Endodermal cell (in vitro differentiated cells): Measurements from ENCODE around the gene RBFOX1. TPM values are rescaled to one million over a fixed set of nuclear protein-coding genes. Genes with fewer than 3 reads are reported as not detected.

ENCODE experiments used
- DNase-seq: peaks from one replicate; pipeline ENCODE4 v3.0.0-alpha.2; 2017
- H3K27ac ChIP-seq: 2 replicates; pipeline ENCODE4 v1.5.1; 2013; ENCODE audit warnings: mild to moderate bottlenecking, low read depth, low read length, moderate library complexity
- H3K27me3 ChIP-seq: 2 replicates; pipeline ENCODE4 v1.6.1; 2013; ENCODE audit warnings: mild to moderate bottlenecking, low read length, moderate library complexity; ENCODE audit not compliant: insufficient read depth, control insufficient read depth, poor library complexity, severe bottlenecking
- H3K36me3 ChIP-seq: 2 replicates; pipeline ENCODE4 v1.7.0; 2013; ENCODE audit warnings: mild to moderate bottlenecking, low read length, moderate library complexity; ENCODE audit not compliant: control insufficient read depth, insufficient read depth
- H3K4me1 ChIP-seq: one replicate; pipeline ENCODE4 v1.7.0; 2013; ENCODE audit warnings: low read length; ENCODE audit not compliant: control insufficient read depth, insufficient read depth
- H3K4me3 ChIP-seq: 2 replicates; pipeline ENCODE4 v1.5.1; 2013; ENCODE audit warnings: mild to moderate bottlenecking, low read length, moderate library complexity
- H3K9ac ChIP-seq: 2 replicates; pipeline ENCODE4 v1.6.1; 2013; ENCODE audit warnings: mild to moderate bottlenecking, low read length, moderate library complexity; ENCODE audit not compliant: poor library complexity, severe bottlenecking; ENCODE audit errors: extremely low read depth
- H3K9me3 ChIP-seq: 2 replicates; pipeline ENCODE4 v1.6.1; 2013; ENCODE audit warnings: mild to moderate bottlenecking, low read length, moderate library complexity; ENCODE audit not compliant: control insufficient read depth
- H3K27ac Mint-ChIP-seq: 2 replicates; pipeline ENCODE4 v1.8.0; 2020; ENCODE audit warnings: mixed read lengths
- H3K27me3 Mint-ChIP-seq: 2 replicates; pipeline ENCODE4 v1.8.0; 2021; ENCODE audit warnings: mild to moderate bottlenecking, mixed read lengths; ENCODE audit not compliant: insufficient read depth
- H3K36me3 Mint-ChIP-seq: 2 replicates; pipeline ENCODE4 v1.8.0; 2020; ENCODE audit warnings: low read depth, mixed read lengths
- H3K4me1 Mint-ChIP-seq: 2 replicates; pipeline ENCODE4 v1.8.0; 2020; ENCODE audit warnings: mixed read lengths
- H3K4me3 Mint-ChIP-seq: 2 replicates; pipeline ENCODE4 v1.8.0; 2020; ENCODE audit warnings: mild to moderate bottlenecking, moderate library complexity, mixed read lengths
- H3K9me3 Mint-ChIP-seq: 2 replicates; pipeline ENCODE4 v1.8.0; 2020; ENCODE audit warnings: mild to moderate bottlenecking, mixed read lengths
- WGBS, 2 experiments: methylation state at CpG; one replicate each; pipeline versions ENCODE4 v1.1.5 to v1.1.7; 2013; ENCODE audit warnings: missing lambda C conversion rate in 2 of 2, mixed read lengths in 1 of 2; ENCODE audit not compliant: insufficient coverage in 1 of 2, insufficient read length in 1 of 2; 5-methylcytosine and 5-hydroxymethylcytosine counted together
- total RNA-seq, 2 donors: library from RNA; stranded (reverse); fragmentation: NEBNext Ultra II Directional in 1 of 2; extraction: Animal tissue kit (Norgen Biotek cat#: 25700) in 1 of 2; gene quantifications; 2 replicates in 1 of 2; 3 replicates in 1 of 2; pipeline ENCODE4 v1.2.1, GENCODE V29; 2021
- TF ChIP-seq, protein P1 (sequence below): fragments of 200-600 bp; sonication (generic); conservative IDR thresholded peaks from 2 replicates; pipeline ENCODE4 v1.5.0; 2021; ENCODE audit warnings: antibody characterized with exemption, mild to moderate bottlenecking

The RBFOX1 gene
- total RNA-seq, 2 donors from 2014 or later, result 2.6 to 2.7 TPM

DNA sequence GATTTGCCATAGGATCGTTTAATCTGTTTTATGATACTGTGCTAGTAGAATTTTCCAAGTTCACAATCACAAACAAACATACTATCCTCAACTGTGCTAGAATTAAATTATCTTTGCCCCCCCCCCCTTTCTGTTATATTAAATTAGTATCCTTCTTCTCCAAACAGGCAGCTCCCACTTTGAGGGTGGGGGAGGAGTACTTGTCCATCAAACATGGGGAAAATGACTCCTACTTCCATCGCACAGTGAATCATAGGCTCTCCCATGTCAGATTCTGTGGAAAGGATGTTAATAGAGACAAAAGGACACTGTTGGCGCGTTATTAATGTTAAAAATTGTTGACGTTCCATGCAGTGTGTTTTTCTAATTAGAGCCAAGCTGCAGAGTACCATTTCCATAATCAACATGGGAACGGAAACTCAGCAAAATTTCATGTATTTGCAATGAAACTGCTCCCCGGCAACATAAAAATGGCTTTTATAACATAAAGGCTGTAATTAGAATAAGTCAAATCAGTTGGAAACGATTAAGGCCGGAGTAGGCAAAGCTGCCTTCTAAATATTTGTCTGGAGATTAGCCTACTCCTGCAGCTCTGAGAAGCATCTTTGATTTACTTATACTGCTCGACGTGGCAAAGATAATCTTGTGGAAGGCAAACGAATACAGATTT is 104.6 kb downstream of the RBFOX1 start:
- Mint-ChIP-seq H3K27ac (no peak overlapping the region), H3K36me3 (no peaks in the 10 kb centered on the region), H3K27me3 (no peaks in the 10 kb centered on the region), H3K4me1 (peaks cover 34% of the 10 kb centered on the region), H3K4me3 (no peak overlapping the region), H3K9me3 (no peaks in the 10 kb centered on the region)
- 89 to 90% methylated on average over 10 to 12 of the region's 12 CpGs for WGBS, 2 experiments
- no peaks in the 10 kb centered on the region for H3K9me3 ChIP-seq
- no peak overlapping the region for H3K9ac ChIP-seq
- TF ChIP-seq, protein P1, sequence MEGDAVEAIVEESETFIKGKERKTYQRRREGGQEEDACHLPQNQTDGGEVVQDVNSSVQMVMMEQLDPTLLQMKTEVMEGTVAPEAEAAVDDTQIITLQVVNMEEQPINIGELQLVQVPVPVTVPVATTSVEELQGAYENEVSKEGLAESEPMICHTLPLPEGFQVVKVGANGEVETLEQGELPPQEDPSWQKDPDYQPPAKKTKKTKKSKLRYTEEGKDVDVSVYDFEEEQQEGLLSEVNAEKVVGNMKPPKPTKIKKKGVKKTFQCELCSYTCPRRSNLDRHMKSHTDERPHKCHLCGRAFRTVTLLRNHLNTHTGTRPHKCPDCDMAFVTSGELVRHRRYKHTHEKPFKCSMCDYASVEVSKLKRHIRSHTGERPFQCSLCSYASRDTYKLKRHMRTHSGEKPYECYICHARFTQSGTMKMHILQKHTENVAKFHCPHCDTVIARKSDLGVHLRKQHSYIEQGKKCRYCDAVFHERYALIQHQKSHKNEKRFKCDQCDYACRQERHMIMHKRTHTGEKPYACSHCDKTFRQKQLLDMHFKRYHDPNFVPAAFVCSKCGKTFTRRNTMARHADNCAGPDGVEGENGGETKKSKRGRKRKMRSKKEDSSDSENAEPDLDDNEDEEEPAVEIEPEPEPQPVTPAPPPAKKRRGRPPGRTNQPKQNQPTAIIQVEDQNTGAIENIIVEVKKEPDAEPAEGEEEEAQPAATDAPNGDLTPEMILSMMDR, result no peak
- no peaks in the 10 kb centered on the region for H3K36me3 ChIP-seq
- no peak overlapping the region for H3K27ac ChIP-seq
- no peak overlapping the region for H3K4me3 ChIP-seq
- H3K4me1 ChIP-seq, result no peaks in the 10 kb centered on the region
- no peak for DNase-seq
- H3K27me3 ChIP-seq, result no peaks in the 10 kb centered on the region

DNA sequence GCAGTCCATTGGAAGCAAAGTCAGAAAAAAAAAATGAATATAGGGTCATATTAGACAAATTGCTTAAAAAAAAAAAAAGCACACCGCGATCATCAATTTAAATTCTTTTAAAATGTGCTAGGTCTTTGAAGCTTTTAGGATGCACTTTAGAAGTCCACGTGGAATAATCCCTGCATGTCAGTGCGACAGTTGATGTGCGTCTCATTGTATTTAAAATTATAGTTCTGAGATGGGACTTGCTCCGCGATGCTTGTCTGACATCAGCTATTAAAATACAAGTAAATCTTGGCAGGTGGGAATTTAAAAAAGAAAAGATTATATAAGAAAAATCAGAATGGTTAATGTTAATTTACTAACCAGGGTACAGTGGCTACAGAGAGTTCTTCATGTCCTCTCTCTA is 105.2 kb downstream of the RBFOX1 start:
- Histone ChIP-seq H3K36me3 (no peaks in the 10 kb centered on the region), H3K27ac (no peak overlapping the region), H3K27me3 (no peaks in the 10 kb centered on the region), H3K9me3 (no peaks in the 10 kb centered on the region), H3K4me1 (no peaks in the 10 kb centered on the region), H3K9ac (no peak overlapping the region), H3K4me3 (no peak overlapping the region)
- TF ChIP-seq, protein P1, result no peak
- Mint-ChIP-seq H3K4me1 (peaks cover 28% of the 10 kb centered on the region), H3K27ac (no peak overlapping the region), H3K27me3 (no peaks in the 10 kb centered on the region), H3K36me3 (no peaks in the 10 kb centered on the region), H3K4me3 (no peak overlapping the region), H3K9me3 (no peaks in the 10 kb centered on the region)
- DNase-seq, result no peak
- WGBS, 2 experiments, result 92 to 100% methylated on average over 5 to 7 of the region's 7 CpGs

DNA sequence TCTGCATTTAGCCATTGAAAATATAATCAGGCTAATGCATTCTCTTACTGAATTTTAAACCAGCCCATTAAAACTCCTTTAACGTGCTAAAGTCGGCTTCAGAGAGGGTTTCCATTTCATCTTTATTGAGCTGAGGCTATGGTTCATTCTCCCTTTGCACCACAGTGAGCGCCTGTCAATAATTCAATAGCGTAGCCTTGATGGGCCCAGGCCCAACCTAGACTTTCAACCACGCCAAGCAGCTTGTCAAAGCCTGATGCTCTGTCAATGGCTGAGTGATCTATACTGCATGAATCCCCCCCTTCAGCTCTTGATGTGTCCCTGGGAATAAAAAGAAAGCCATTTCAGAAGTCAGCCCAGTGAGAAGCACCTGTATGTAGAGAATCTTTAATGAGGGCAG is 106.0 kb downstream of the RBFOX1 start:
- Histone ChIP-seq H3K4me3 (no peak overlapping the region), H3K27ac (no peak overlapping the region), H3K9ac (no peak overlapping the region), H3K27me3 (no peaks in the 10 kb centered on the region), H3K9me3 (no peaks in the 10 kb centered on the region), H3K36me3 (no peaks in the 10 kb centered on the region), H3K4me1 (no peaks in the 10 kb centered on the region)
- no peak for DNase-seq
- H3K9me3 Mint-ChIP-seq, result no peaks in the 10 kb centered on the region
- H3K4me3 Mint-ChIP-seq, result no peak overlapping the region
- H3K4me1 Mint-ChIP-seq, result peaks cover 20% of the 10 kb centered on the region
- H3K27me3 Mint-ChIP-seq, result no peaks in the 10 kb centered on the region
- WGBS, 2 experiments, result 90 to 93% methylated on average over 3 to 5 of the region's 5 CpGs
- TF ChIP-seq, protein P1, result no peak
- H3K27ac Mint-ChIP-seq, result no peak overlapping the region
- H3K36me3 Mint-ChIP-seq, result no peaks in the 10 kb centered on the region
